Measurements from ENCODE around the gene OTOA.

OTOA gene

GRCh38 chr16:21698169-21699032 lies 34.6 kb downstream of the OTOA start:
- Histone ChIP-seq H3K9me3 (ENCODE audit: control insufficient read depth in 2 of 2, low read length in 2 of 2) (no peaks in the 10 kb centered on the region), H3K27ac (ENCODE audit: low read depth in 2 of 2, low read length in 2 of 2) (no peak overlapping the region), H3K9ac (ENCODE audit: low read depth in 1 of 2, low read length in 2 of 2) (no peak overlapping the region), H3K27me3 (ENCODE audit: control insufficient read depth in 2 of 2, insufficient read depth in 2 of 2, low read length in 2 of 2) (no peaks in the 10 kb centered on the region), H3K4me3 (ENCODE audit: low read length in 2 of 2) (no peak overlapping the region), H3K36me3 (ENCODE audit: control insufficient read depth in 2 of 2, insufficient read depth in 2 of 2, low read length in 2 of 2) (no peaks in the 10 kb centered on the region), H3K4me1 (ENCODE audit: control insufficient read depth in 2 of 2, insufficient read depth in 2 of 2, low read length in 2 of 2) (no peaks in the 10 kb centered on the region)

GRCh38 chr16:21701271-21701670 lies 37.5 kb downstream of the OTOA start:
- H3K4me1 ChIP-seq (ENCODE audit: control insufficient read depth in 2 of 2, insufficient read depth in 2 of 2, low read length in 2 of 2) = no peaks in the 10 kb centered on the region
- no peak overlapping the region for H3K9ac ChIP-seq (ENCODE audit: low read depth in 1 of 2, low read length in 2 of 2)
- peaks cover 0 to 2% of the 10 kb centered on the region in 2 donors for H3K27me3 ChIP-seq (ENCODE audit: control insufficient read depth in 2 of 2, insufficient read depth in 2 of 2, low read length in 2 of 2)
- no peak overlapping the region for H3K4me3 ChIP-seq (ENCODE audit: low read length in 2 of 2)
- H3K27ac ChIP-seq (ENCODE audit: low read depth in 2 of 2, low read length in 2 of 2) = no peak overlapping the region
- H3K9me3 ChIP-seq (ENCODE audit: control insufficient read depth in 2 of 2, low read length in 2 of 2) = no peaks in the 10 kb centered on the region
- H3K36me3 ChIP-seq (ENCODE audit: control insufficient read depth in 2 of 2, insufficient read depth in 2 of 2, low read length in 2 of 2) = no peaks in the 10 kb centered on the region

- no peaks in the 10 kb centered on the region for H3K9me3 ChIP-seq (ENCODE audit: control insufficient read depth in 2 of 2, low read length in 2 of 2)
- H3K9ac ChIP-seq (ENCODE audit: low read depth in 1 of 2, low read length in 2 of 2) = no peak overlapping the region
- no peak overlapping the region for H3K4me3 ChIP-seq (ENCODE audit: low read length in 2 of 2)
- H3K4me1 ChIP-seq (ENCODE audit: control insufficient read depth in 2 of 2, insufficient read depth in 2 of 2, low read length in 2 of 2) = no peaks in the 10 kb centered on the region
- no peak overlapping the region for H3K27ac ChIP-seq (ENCODE audit: low read depth in 2 of 2, low read length in 2 of 2)
- no peaks in the 10 kb centered on the region for H3K36me3 ChIP-seq (ENCODE audit: control insufficient read depth in 2 of 2, insufficient read depth in 2 of 2, low read length in 2 of 2)
- peaks cover 0 to 2% of the 10 kb centered on the region in 2 donors for H3K27me3 ChIP-seq (ENCODE audit: control insufficient read depth in 2 of 2, insufficient read depth in 2 of 2, low read length in 2 of 2)
Observed at GRCh38 chr16:21702276-21702675, 38.5 kb downstream of the OTOA start.

GRCh38 chr16:21703156-21703555 lies 39.4 kb downstream of the OTOA start:
- Histone ChIP-seq H3K27ac (ENCODE audit: low read depth in 2 of 2, low read length in 2 of 2) (no peak overlapping the region), H3K9me3 (ENCODE audit: control insufficient read depth in 2 of 2, low read length in 2 of 2) (no peaks in the 10 kb centered on the region), H3K4me1 (ENCODE audit: control insufficient read depth in 2 of 2, insufficient read depth in 2 of 2, low read length in 2 of 2) (peaks cover 0 to under 1% of the 10 kb centered on the region in 2 donors), H3K9ac (ENCODE audit: low read depth in 1 of 2, low read length in 2 of 2) (no peak overlapping the region), H3K36me3 (ENCODE audit: control insufficient read depth in 2 of 2, insufficient read depth in 2 of 2, low read length in 2 of 2) (no peaks in the 10 kb centered on the region), H3K27me3 (ENCODE audit: control insufficient read depth in 2 of 2, insufficient read depth in 2 of 2, low read length in 2 of 2) (peaks cover 0 to 2% of the 10 kb centered on the region in 2 donors), H3K4me3 (ENCODE audit: low read length in 2 of 2) (no peak overlapping the region)

- H3K4me3 ChIP-seq (ENCODE audit: low read length in 2 of 2) = no peak overlapping the region
- no peak overlapping the region for H3K9ac ChIP-seq (ENCODE audit: low read depth in 1 of 2, low read length in 2 of 2)
- H3K4me1 ChIP-seq (ENCODE audit: control insufficient read depth in 2 of 2, insufficient read depth in 2 of 2, low read length in 2 of 2) = peaks cover 0 to 4% of the 10 kb centered on the region in 2 donors
- H3K36me3 ChIP-seq (ENCODE audit: control insufficient read depth in 2 of 2, insufficient read depth in 2 of 2, low read length in 2 of 2) = no peaks in the 10 kb centered on the region
- H3K27ac ChIP-seq (ENCODE audit: low read depth in 2 of 2, low read length in 2 of 2) = no peak overlapping the region
- H3K27me3 ChIP-seq (ENCODE audit: control insufficient read depth in 2 of 2, insufficient read depth in 2 of 2, low read length in 2 of 2) = peaks cover 0 to 2% of the 10 kb centered on the region in 2 donors
- no peaks in the 10 kb centered on the region for H3K9me3 ChIP-seq (ENCODE audit: control insufficient read depth in 2 of 2, low read length in 2 of 2)
Observed at GRCh38 chr16:21703589-21704174, 39.9 kb downstream of the OTOA start.

GRCh38 chr16:21704266-21704665 lies 40.5 kb downstream of the OTOA start:
- Histone ChIP-seq H3K27ac (ENCODE audit: low read depth in 2 of 2, low read length in 2 of 2) (no peak overlapping the region), H3K9me3 (ENCODE audit: control insufficient read depth in 2 of 2, low read length in 2 of 2) (no peaks in the 10 kb centered on the region), H3K9ac (ENCODE audit: low read depth in 1 of 2, low read length in 2 of 2) (no peak overlapping the region), H3K27me3 (ENCODE audit: control insufficient read depth in 2 of 2, insufficient read depth in 2 of 2, low read length in 2 of 2) (peaks cover 0 to 2% of the 10 kb centered on the region in 2 donors), H3K4me1 (ENCODE audit: control insufficient read depth in 2 of 2, insufficient read depth in 2 of 2, low read length in 2 of 2) (peaks cover 0 to 4% of the 10 kb centered on the region in 2 donors), H3K36me3 (ENCODE audit: control insufficient read depth in 2 of 2, insufficient read depth in 2 of 2, low read length in 2 of 2) (no peaks in the 10 kb centered on the region), H3K4me3 (ENCODE audit: low read length in 2 of 2) (no peak overlapping the region)

- Histone ChIP-seq H3K9ac (ENCODE audit: low read depth in 1 of 2, low read length in 2 of 2) (no peak overlapping the region), H3K4me3 (ENCODE audit: low read length in 2 of 2) (no peak overlapping the region), H3K36me3 (ENCODE audit: control insufficient read depth in 2 of 2, insufficient read depth in 2 of 2, low read length in 2 of 2) (no peaks in the 10 kb centered on the region), H3K27ac (ENCODE audit: low read depth in 2 of 2, low read length in 2 of 2) (no peak overlapping the region), H3K4me1 (ENCODE audit: control insufficient read depth in 2 of 2, insufficient read depth in 2 of 2, low read length in 2 of 2) (peaks cover 0 to 4% of the 10 kb centered on the region in 2 donors), H3K27me3 (ENCODE audit: control insufficient read depth in 2 of 2, insufficient read depth in 2 of 2, low read length in 2 of 2) (peaks cover 0 to 2% of the 10 kb centered on the region in 2 donors), H3K9me3 (ENCODE audit: control insufficient read depth in 2 of 2, low read length in 2 of 2) (no peaks in the 10 kb centered on the region)
Observed at GRCh38 chr16:21704733-21705132, 41.0 kb downstream of the OTOA start.

- Histone ChIP-seq H3K9me3 (ENCODE audit: control insufficient read depth in 2 of 2, low read length in 2 of 2) (no peaks in the 10 kb centered on the region), H3K4me1 (ENCODE audit: control insufficient read depth in 2 of 2, insufficient read depth in 2 of 2, low read length in 2 of 2) (peaks cover 0 to 4% of the 10 kb centered on the region in 2 donors), H3K9ac (ENCODE audit: low read depth in 1 of 2, low read length in 2 of 2) (no peak overlapping the region), H3K27me3 (ENCODE audit: control insufficient read depth in 2 of 2, insufficient read depth in 2 of 2, low read length in 2 of 2) (peaks cover 0 to 2% of the 10 kb centered on the region in 2 donors), H3K4me3 (ENCODE audit: low read length in 2 of 2) (no peak overlapping the region), H3K27ac (ENCODE audit: low read depth in 2 of 2, low read length in 2 of 2) (no peak overlapping the region), H3K36me3 (ENCODE audit: control insufficient read depth in 2 of 2, insufficient read depth in 2 of 2, low read length in 2 of 2) (no peaks in the 10 kb centered on the region)
Observed at GRCh38 chr16:21708533-21709115, 44.9 kb downstream of the OTOA start.

- H3K27ac ChIP-seq (ENCODE audit: low read depth in 2 of 2, low read length in 2 of 2) = no peak overlapping the region
- no peaks in the 10 kb centered on the region for H3K27me3 ChIP-seq (ENCODE audit: control insufficient read depth in 2 of 2, insufficient read depth in 2 of 2, low read length in 2 of 2)
- no peak overlapping the region for H3K9ac ChIP-seq (ENCODE audit: low read depth in 1 of 2, low read length in 2 of 2)
- H3K36me3 ChIP-seq (ENCODE audit: control insufficient read depth in 2 of 2, insufficient read depth in 2 of 2, low read length in 2 of 2) = no peaks in the 10 kb centered on the region
- peaks cover 0 to 4% of the 10 kb centered on the region in 2 donors for H3K4me1 ChIP-seq (ENCODE audit: control insufficient read depth in 2 of 2, insufficient read depth in 2 of 2, low read length in 2 of 2)
- no peaks in the 10 kb centered on the region for H3K9me3 ChIP-seq (ENCODE audit: control insufficient read depth in 2 of 2, low read length in 2 of 2)
- no peak overlapping the region for H3K4me3 ChIP-seq (ENCODE audit: low read length in 2 of 2)
Observed at GRCh38 chr16:21710938-21711337, 47.2 kb downstream of the OTOA start.

Measured in mucosa of rectum (tissue), 2 donors.